Activated T-cell treated with anti-CD3 and anti-CD28 coated beads, Interleukin-2, amount 50 U/mL, for 4 hours (primary cell): ENCODE data around the gene MPZL1. TPM values are rescaled to one million over a fixed set of nuclear protein-coding genes. Genes with fewer than 3 reads are reported as not detected.

Experiments
- ATAC-seq, 2 donors: fragments of 200-7000 bp; cut with Tn5 transposase; one replicate each; pipeline ENCODE4 v1.10.0; 2021
- DNase-seq: peaks from one replicate; pipeline ENCODE4 v3.0.0-alpha.2; 2020
- H3K27me3 Mint-ChIP-seq: one replicate; pipeline ENCODE4 v1.8.0; 2021; ENCODE audit warnings: low read depth, mixed read lengths
- H3K36me3 Mint-ChIP-seq: one replicate; pipeline ENCODE4 v1.8.0; 2022; ENCODE audit warnings: mixed read lengths; ENCODE audit not compliant: insufficient read depth
- H3K4me1 Mint-ChIP-seq: one replicate; pipeline ENCODE4 v1.8.0; 2021; ENCODE audit warnings: low read depth, mixed read lengths
- H3K4me3 Mint-ChIP-seq: one replicate; pipeline ENCODE4 v1.8.0; 2021; ENCODE audit warnings: mild to moderate bottlenecking, moderate library complexity, mixed read lengths
- H3K9me3 Mint-ChIP-seq: one replicate; pipeline ENCODE4 v1.8.0; 2021; ENCODE audit warnings: mixed read lengths
- total RNA-seq, 3 donors: library from RNA; stranded (reverse); gene quantifications; one replicate each; pipeline ENCODE4 v1.2.1, GENCODE V29; 2021

MPZL1 gene
- total RNA-seq, 3 donors from 2014 or later, result 12.6 to 15.3 (median 15.3) TPM

GRCh38 chr1:167777269-167777650 is 55.5 kb downstream of the MPZL1 start:
- ATAC-seq (peak in 1 of 2 donors; percentile 25), DNase-seq (no peak)
- Mint-ChIP-seq H3K36me3 (peaks cover 21% of the 10 kb centered on the region), H3K4me1 (peaks cover 9% of the 10 kb centered on the region), H3K9me3 (peaks cover 14% of the 10 kb centered on the region), H3K4me3 (no peak overlapping the region), H3K27me3 (no peaks in the 10 kb centered on the region)

- peaks cover 20% of the 10 kb centered on the region for H3K36me3 Mint-ChIP-seq
- no peak overlapping the region for H3K4me3 Mint-ChIP-seq
- no peaks in the 10 kb centered on the region for H3K27me3 Mint-ChIP-seq
- H3K4me1 Mint-ChIP-seq, result peaks cover 8% of the 10 kb centered on the region
- H3K9me3 Mint-ChIP-seq, result peaks cover 14% of the 10 kb centered on the region
- ATAC-seq (no peak), DNase-seq (no peak)
These were observed 59.8 kb downstream of the MPZL1 start for GRCh38 chr1:167781558-167781957.

- peaks cover 14% of the 10 kb centered on the region for H3K9me3 Mint-ChIP-seq
- H3K4me3 Mint-ChIP-seq, result no peak overlapping the region
- no peak for DNase-seq
- ATAC-seq, result no peak
- H3K4me1 Mint-ChIP-seq, result no peaks in the 10 kb centered on the region
- peaks cover 21% of the 10 kb centered on the region for H3K36me3 Mint-ChIP-seq
- no peaks in the 10 kb centered on the region for H3K27me3 Mint-ChIP-seq
These were observed 61.2 kb downstream of the MPZL1 start for GRCh38 chr1:167782946-167783345.

- no peaks in the 10 kb centered on the region for H3K4me1 Mint-ChIP-seq
- no peak overlapping the region for H3K4me3 Mint-ChIP-seq
- peaks cover 22% of the 10 kb centered on the region for H3K36me3 Mint-ChIP-seq
- no peaks in the 10 kb centered on the region for H3K27me3 Mint-ChIP-seq
- DNase-seq, result no peak
- no peak for ATAC-seq
- H3K9me3 Mint-ChIP-seq, result peaks cover 10% of the 10 kb centered on the region
These were observed 63.2 kb downstream of the MPZL1 start for GRCh38 chr1:167784876-167785550.

- Mint-ChIP-seq H3K9me3 (peaks cover 3% of the 10 kb centered on the region), H3K4me3 (no peak overlapping the region), H3K36me3 (peaks cover 21% of the 10 kb centered on the region), H3K4me1 (no peaks in the 10 kb centered on the region), H3K27me3 (no peaks in the 10 kb centered on the region)
- DNase-seq, result no peak
- ATAC-seq, result no peak
These were observed 64.7 kb downstream of the MPZL1 start for GRCh38 chr1:167786502-167786901.

- Mint-ChIP-seq H3K27me3 (no peaks in the 10 kb centered on the region), H3K36me3 (peaks cover 19% of the 10 kb centered on the region), H3K4me1 (no peaks in the 10 kb centered on the region), H3K4me3 (no peak overlapping the region), H3K9me3 (no peaks in the 10 kb centered on the region)
- DNase-seq (no peak), ATAC-seq (no peak)
These were observed 67.7 kb downstream of the MPZL1 start for GRCh38 chr1:167789501-167789900.

GRCh38 chr1:167790117-167790516 is 68.3 kb downstream of the MPZL1 start:
- Mint-ChIP-seq H3K4me3 (no peak overlapping the region), H3K4me1 (no peaks in the 10 kb centered on the region), H3K36me3 (peaks cover 16% of the 10 kb centered on the region), H3K9me3 (no peaks in the 10 kb centered on the region), H3K27me3 (no peaks in the 10 kb centered on the region)
- DNase-seq, result no peak
- ATAC-seq, result no peak

- ATAC-seq (no peak), DNase-seq (no peak)
- Mint-ChIP-seq H3K4me3 (no peak overlapping the region), H3K27me3 (no peaks in the 10 kb centered on the region), H3K9me3 (no peaks in the 10 kb centered on the region), H3K36me3 (peaks cover 14% of the 10 kb centered on the region), H3K4me1 (no peaks in the 10 kb centered on the region)
These were observed 69.8 kb downstream of the MPZL1 start for GRCh38 chr1:167791281-167792187.

GRCh38 chr1:167792188-167792565 is 70.4 kb downstream of the MPZL1 start:
- Mint-ChIP-seq H3K27me3 (no peaks in the 10 kb centered on the region), H3K9me3 (no peaks in the 10 kb centered on the region), H3K4me1 (peaks cover 2% of the 10 kb centered on the region), H3K4me3 (no peak overlapping the region), H3K36me3 (peaks cover 14% of the 10 kb centered on the region)
- ATAC-seq, result no peak
- DNase-seq, result no peak

- Mint-ChIP-seq H3K27me3 (no peaks in the 10 kb centered on the region), H3K4me1 (peaks cover 2% of the 10 kb centered on the region), H3K4me3 (no peak overlapping the region), H3K9me3 (no peaks in the 10 kb centered on the region), H3K36me3 (peaks cover 5% of the 10 kb centered on the region)
- no peak for DNase-seq
- ATAC-seq, result no peak
These were observed 72.3 kb downstream of the MPZL1 start for GRCh38 chr1:167794043-167794442.

GRCh38 chr1:167795810-167796740 is 74.3 kb downstream of the MPZL1 start:
- H3K27me3 Mint-ChIP-seq, result no peaks in the 10 kb centered on the region
- H3K4me3 Mint-ChIP-seq, result no peak overlapping the region
- H3K9me3 Mint-ChIP-seq, result no peaks in the 10 kb centered on the region
- peaks cover 2% of the 10 kb centered on the region for H3K4me1 Mint-ChIP-seq
- no peak for ATAC-seq
- H3K36me3 Mint-ChIP-seq, result peaks cover 2% of the 10 kb centered on the region
- DNase-seq, result no peak

- H3K36me3 Mint-ChIP-seq, result peaks cover 2% of the 10 kb centered on the region
- ATAC-seq (peak; percentile 50 to 65), DNase-seq (no peak)
- H3K4me3 Mint-ChIP-seq, result no peak overlapping the region
- no peaks in the 10 kb centered on the region for H3K27me3 Mint-ChIP-seq
- H3K4me1 Mint-ChIP-seq, result peaks cover 2% of the 10 kb centered on the region
- H3K9me3 Mint-ChIP-seq, result no peaks in the 10 kb centered on the region
These were observed 75.2 kb downstream of the MPZL1 start for GRCh38 chr1:167797015-167797414.

- no peak overlapping the region for H3K4me3 Mint-ChIP-seq
- H3K9me3 Mint-ChIP-seq, result no peaks in the 10 kb centered on the region
- H3K27me3 Mint-ChIP-seq, result no peaks in the 10 kb centered on the region
These were observed 77.2 kb downstream of the MPZL1 start for GRCh38 chr1:167798952-167799351.

GRCh38 chr1:167799747-167800146 is 78.0 kb downstream of the MPZL1 start:
- H3K9me3 Mint-ChIP-seq, result no peaks in the 10 kb centered on the region
- DNase-seq (no peak), ATAC-seq (no peak)
- no peak overlapping the region for H3K4me3 Mint-ChIP-seq
- H3K27me3 Mint-ChIP-seq, result no peaks in the 10 kb centered on the region
- peaks cover 17% of the 10 kb centered on the region for H3K4me1 Mint-ChIP-seq
- no peaks in the 10 kb centered on the region for H3K36me3 Mint-ChIP-seq

More at GRCh38 chr1:167798952-167799351, 77.2 kb downstream of the MPZL1 start:
- no peak for ATAC-seq
- peaks cover 9% of the 10 kb centered on the region for H3K4me1 Mint-ChIP-seq
- no peak for DNase-seq
- no peaks in the 10 kb centered on the region for H3K36me3 Mint-ChIP-seq
